HG03432 (cell line): ENCODE measurements around the gene LRRK1.

Experiments used
- ATAC-seq: cut with Tn5 transposase; IDR thresholded peaks from one replicate; pipeline ENCODE4 v1.9.1; 2021; ENCODE audit warnings: mild to moderate bottlenecking, moderate library complexity; ENCODE audit not compliant: unreplicated experiment

The LRRK1 gene

GRCh38 chr15:101107625-101108460 lies 188.7 kb downstream of the LRRK1 start:
- ATAC-seq = no peak

- ATAC-seq = no peak
These were observed 189.3 kb downstream of the LRRK1 start for GRCh38 chr15:101108461-101108775.

GRCh38 chr15:101108791-101109190 lies 189.6 kb downstream of the LRRK1 start:
- ATAC-seq = no peak

- ATAC-seq = no peak
These were observed 191.8 kb downstream of the LRRK1 start for GRCh38 chr15:101110681-101111569.

GRCh38 chr15:101111570-101112262 lies 192.6 kb downstream of the LRRK1 start:
- no peak for ATAC-seq

GRCh38 chr15:101112336-101113113 lies 193.4 kb downstream of the LRRK1 start:
- ATAC-seq = no peak

- no peak for ATAC-seq
These were observed 194.2 kb downstream of the LRRK1 start for GRCh38 chr15:101113114-101114005.

- ATAC-seq = no peak
These were observed 195.0 kb downstream of the LRRK1 start for GRCh38 chr15:101114166-101114565.

- ATAC-seq = no peak
These were observed 195.5 kb downstream of the LRRK1 start for GRCh38 chr15:101114610-101115009.

- ATAC-seq = no peak
These were observed 196.2 kb downstream of the LRRK1 start for GRCh38 chr15:101115393-101115785.

- ATAC-seq = no peak
These were observed 196.9 kb downstream of the LRRK1 start for GRCh38 chr15:101115786-101116680.

GRCh38 chr15:101116681-101116976 lies 197.5 kb downstream of the LRRK1 start:
- no peak for ATAC-seq

GRCh38 chr15:101118116-101118515 lies 199.0 kb downstream of the LRRK1 start:
- no peak for ATAC-seq

- ATAC-seq = no peak
These were observed 199.5 kb downstream of the LRRK1 start for GRCh38 chr15:101118615-101119014.

GRCh38 chr15:101119181-101119580 lies 200.0 kb downstream of the LRRK1 start:
- no peak for ATAC-seq
